H9 (cell line): ENCODE data around the gene DMKN. TPM values are rescaled to one million over a fixed set of nuclear protein-coding genes. Genes with fewer than 3 reads are reported as not detected.

Source experiments
- DNase-seq: peaks from one replicate; pipeline ENCODE4 v3.0.0-alpha.2; 2017
- H2AFZ ChIP-seq: one replicate; pipeline ENCODE4 v1.6.1; 2013; ENCODE audit warnings: mild to moderate bottlenecking, low read length, control low read depth, moderate library complexity
- H2AK5ac ChIP-seq: 2 replicates; pipeline ENCODE4 v1.6.1; 2013; ENCODE audit warnings: low read length, control low read depth, mixed read lengths; ENCODE audit not compliant: insufficient read length
- H2BK120ac ChIP-seq: one replicate; pipeline ENCODE4 v1.6.1; 2013; ENCODE audit warnings: low read depth, mild to moderate bottlenecking, low read length, control low read depth, inconsistent platforms; ENCODE audit not compliant: poor library complexity, severe bottlenecking
- H2BK12ac ChIP-seq: 2 replicates; pipeline ENCODE4 v1.6.1; 2013; ENCODE audit warnings: low read length, control low read depth, mixed read lengths, low read depth; ENCODE audit not compliant: insufficient read length
- H2BK15ac ChIP-seq: 2 replicates; pipeline ENCODE4 v1.6.1; 2013; ENCODE audit warnings: low read depth, low read length, control low read depth
- H2BK20ac ChIP-seq: one replicate; pipeline ENCODE4 v1.6.1; 2013; ENCODE audit warnings: low read depth, mild to moderate bottlenecking, low read length, control low read depth, inconsistent platforms; ENCODE audit not compliant: poor library complexity, severe bottlenecking
- H2BK5ac ChIP-seq: 2 replicates; pipeline ENCODE4 v1.6.1; 2013; ENCODE audit warnings: low read length, control low read depth, mixed read lengths; ENCODE audit not compliant: insufficient read length
- H3K14ac ChIP-seq: 2 replicates; pipeline ENCODE4 v1.6.1; 2013; ENCODE audit warnings: low read length, control low read depth; ENCODE audit not compliant: insufficient read depth
- H3K18ac ChIP-seq: 2 replicates; pipeline ENCODE4 v1.6.1; 2013; ENCODE audit warnings: low read depth, mild to moderate bottlenecking, mixed read lengths, low read length, control low read depth; ENCODE audit not compliant: insufficient read length
- H3K23ac ChIP-seq: 2 replicates; pipeline ENCODE4 v1.6.1; 2013; ENCODE audit warnings: low read length, control low read depth, mixed read lengths, low read depth; ENCODE audit not compliant: insufficient read length
- H3K23me2 ChIP-seq: 2 replicates; pipeline ENCODE4 v1.6.1; 2013; ENCODE audit warnings: low read depth, mild to moderate bottlenecking, mixed read lengths, low read length, control low read depth; ENCODE audit not compliant: insufficient read length, poor library complexity, severe bottlenecking
- H3K27ac ChIP-seq: 2 replicates; pipeline ENCODE4 v1.5.1; 2013; ENCODE audit warnings: low read length, control low read depth, mixed read lengths, low read depth; ENCODE audit not compliant: insufficient read length
- H3K27me3 ChIP-seq: 2 replicates; pipeline ENCODE4 v1.6.1; 2013; ENCODE audit warnings: low read length, control low read depth, inconsistent platforms; ENCODE audit not compliant: insufficient read depth
- H3K4ac ChIP-seq: 2 replicates; pipeline ENCODE4 v1.6.1; 2013; ENCODE audit warnings: low read depth, mild to moderate bottlenecking, control low read depth, inconsistent platforms, low read length, moderate library complexity
- H3K4me1 ChIP-seq: 2 replicates; pipeline ENCODE4 v1.6.1; 2013; ENCODE audit warnings: low read length, control low read depth, inconsistent platforms; ENCODE audit not compliant: insufficient read depth
- H3K4me2 ChIP-seq: 2 replicates; pipeline ENCODE4 v1.6.1; 2013; ENCODE audit warnings: low read length, control low read depth, mixed read lengths; ENCODE audit not compliant: insufficient read length, insufficient read depth
- H3K56ac ChIP-seq: 2 replicates; pipeline ENCODE4 v1.6.1; 2013; ENCODE audit warnings: low read depth, mild to moderate bottlenecking, mixed read lengths, low read length, control low read depth; ENCODE audit not compliant: insufficient read length
- H3K79me1 ChIP-seq: 2 replicates; pipeline ENCODE4 v1.6.1; 2013; ENCODE audit warnings: low read depth, mild to moderate bottlenecking, moderate library complexity, low read length, control low read depth, inconsistent platforms; ENCODE audit not compliant: insufficient read depth, poor library complexity, severe bottlenecking
- H3K79me2 ChIP-seq: 2 replicates; pipeline ENCODE4 v1.6.1; 2013; ENCODE audit warnings: low read length, control low read depth, inconsistent platforms; ENCODE audit not compliant: insufficient read depth
- H3K9ac ChIP-seq: 2 replicates; pipeline ENCODE4 v1.6.1; 2013; ENCODE audit warnings: low read length, control low read depth, mixed read lengths; ENCODE audit not compliant: insufficient read length; ENCODE audit errors: extremely low read depth
- H3K9me3 ChIP-seq: one replicate; pipeline ENCODE4 v1.6.1; 2013; ENCODE audit warnings: low read depth, low read length, inconsistent platforms; ENCODE audit not compliant: control insufficient read depth
- H3T11ph ChIP-seq: one replicate; pipeline ENCODE4 v1.6.1; 2013; ENCODE audit warnings: mild to moderate bottlenecking, low read length, control low read depth, inconsistent platforms
- H4K20me1 ChIP-seq: one replicate; pipeline ENCODE4 v1.6.1; 2013; ENCODE audit not compliant: control insufficient read depth, insufficient read length, insufficient read depth
- H4K5ac ChIP-seq: 2 replicates; pipeline ENCODE4 v1.6.1; 2013; ENCODE audit warnings: low read depth, mild to moderate bottlenecking, mixed read lengths, low read length, control low read depth; ENCODE audit not compliant: insufficient read length
- H4K8ac ChIP-seq: replicated peaks from 2 replicates; pipeline ENCODE4 v1.6.1; 2013; ENCODE audit warnings: low read length, control low read depth, mixed read lengths, low read depth; ENCODE audit not compliant: insufficient read length
- H4K91ac ChIP-seq: 2 replicates; pipeline ENCODE4 v1.6.1; 2013; ENCODE audit warnings: low read depth, mild to moderate bottlenecking, moderate library complexity, mixed read lengths, low read length, control low read depth; ENCODE audit not compliant: insufficient read length
- H3K27ac Mint-ChIP-seq, 3 experiments: 2 replicates in 2 of 3; 3 replicates in 1 of 3; pipeline ENCODE4 v1.8.0; 2020 to 2021; ENCODE audit warnings: mixed read lengths in 3 of 3, mild to moderate bottlenecking in 1 of 3, moderate library complexity in 1 of 3
- H3K27me3 Mint-ChIP-seq: 2 replicates; pipeline ENCODE4 v1.8.0; 2021; ENCODE audit warnings: low read depth, mild to moderate bottlenecking, moderate library complexity, mixed read lengths
- H3K36me3 Mint-ChIP-seq, 3 experiments: 2 replicates in 2 of 3; 3 replicates in 1 of 3; pipeline ENCODE4 v1.8.0; 2020 to 2021; ENCODE audit warnings: low read depth in 3 of 3, mixed read lengths in 3 of 3; ENCODE audit not compliant: insufficient read depth in 1 of 3
- H3K4me1 Mint-ChIP-seq, 2 experiments: 2 replicates each; pipeline ENCODE4 v1.8.0; 2020; ENCODE audit warnings: mixed read lengths in 2 of 2
- H3K4me3 Mint-ChIP-seq, 2 experiments: 2 replicates in 1 of 2; 3 replicates in 1 of 2; pipeline ENCODE4 v1.8.0; 2020 to 2021; ENCODE audit warnings: mild to moderate bottlenecking in 2 of 2, mixed read lengths in 2 of 2, moderate library complexity in 1 of 2
- H3K9me3 Mint-ChIP-seq, 2 experiments: 2 replicates in 1 of 2; 3 replicates in 1 of 2; pipeline ENCODE4 v1.8.0; 2020; ENCODE audit warnings: mild to moderate bottlenecking in 2 of 2, mixed read lengths in 2 of 2, moderate library complexity in 1 of 2
- CTCF ChIP-seq: fragments of 200-600 bp; sonication (generic); conservative IDR thresholded peaks from 3 replicates; pipeline ENCODE4 v1.8.0; 2021; ENCODE audit warnings: antibody characterized with exemption, mild to moderate bottlenecking
- WGBS: extraction: QIAGEN DNeasy Blood & Tissue Kit; methylation state at CpG from one replicate; pipeline ENCODE4 v1.1.7; 2013; ENCODE audit warnings: missing lambda C conversion rate, low lambda C conversion rate, mixed read lengths; ENCODE audit not compliant: insufficient read length; ENCODE audit errors: extremely low coverage; 5-methylcytosine and 5-hydroxymethylcytosine counted together
- total RNA-seq: library from RNA; stranded (reverse); gene quantifications from 2 replicates; pipeline ENCODE4 v1.2.1, GENCODE V29; 2021

DMKN gene
- total RNA-seq, 1 experiment from 2014 or later, result 278 TPM

- no peak overlapping the region for H2AK5ac ChIP-seq
- H3K27ac Mint-ChIP-seq, result no peak overlapping the region
Measured at GRCh38 chr19:35559781-35560180, 46.3 kb upstream of the DMKN start.

More at GRCh38 chr19:35559781-35560180, 46.3 kb upstream of the DMKN start:
- Histone ChIP-seq H2BK120ac (no peak overlapping the region), H3K9ac (no peak overlapping the region), H2AFZ (no peak overlapping the region), H3K27me3 (peaks cover 3% of the 10 kb centered on the region; the same call in 1 of the 2 replicates), H3K27ac (no peak overlapping the region), H3K9me3 (no peaks in the 10 kb centered on the region), H2BK12ac (no peak overlapping the region), H3K4me2 (no peak overlapping the region), H4K8ac (no peak overlapping the region), H3K79me2 (no peaks in the 10 kb centered on the region; the same call in 1 of the 2 replicates), H3K79me1 (no peaks in the 10 kb centered on the region), H2BK20ac (no peak overlapping the region), H4K91ac (no peak overlapping the region), H3T11ph (no peak overlapping the region), H3K4me1 (no peaks in the 10 kb centered on the region), H3K56ac (no peak overlapping the region), H4K20me1 (no peaks in the 10 kb centered on the region), H3K14ac (no peak overlapping the region), H2BK5ac (no peak overlapping the region), H3K4ac (no peak overlapping the region), H3K18ac (no peak overlapping the region), H3K23ac (no peak overlapping the region), H4K5ac (no peak overlapping the region), H3K23me2 (peaks cover 7% of the 10 kb centered on the region), H2BK15ac (no peak overlapping the region)
- peaks cover 74% of the 10 kb centered on the region for H3K27me3 Mint-ChIP-seq
- H3K4me1 Mint-ChIP-seq, result peaks cover 9 to 17% of the 10 kb centered on the region in 2 experiments
- peaks cover 0 to 2% of the 10 kb centered on the region in 2 experiments; a peak in 1 of 5 replicates for H3K9me3 Mint-ChIP-seq
- WGBS, result no CpG with 5 or more reads among the region's 23 CpGs
- TF ChIP-seq CTCF, result no peak
- no peak for DNase-seq
- no peaks in the 10 kb centered on the region; a peak in 1 of 7 replicates for H3K36me3 Mint-ChIP-seq
- H3K4me3 Mint-ChIP-seq, result no peak overlapping the region; a peak in 1 of 5 replicates
